Measurements from ENCODE around the gene PAFAH2.

GRCh38 chr1:25912076-25912831 is 85.6 kb downstream of the PAFAH2 start:
- TF ChIP-seq ATF3 (IDR thresholded peaks at IDR 0.05) = no peak
- TF ChIP-seq CTCF (IDR thresholded peaks at IDR 0.05 in 2 of 3, conservative IDR thresholded peaks at IDR 0.05 in 1 of 3; ENCODE audit: borderline replicate concordance in 1 of 3, insufficient read depth in 1 of 3, low read depth in 2 of 3, low read length in 2 of 3) = no peak
- no peak for TF ChIP-seq EZH2 (IDR thresholded peaks at IDR 0.05)
- no peak for TF ChIP-seq SIN3A (IDR thresholded peaks at IDR 0.05; ENCODE audit: low read depth)
- no peak for TF ChIP-seq TCF7L2 (IDR thresholded peaks at IDR 0.05; ENCODE audit: borderline replicate concordance, extremely low read depth, insufficient read depth, insufficient read length)
- TF ChIP-seq EZH2phosphoT487 (IDR thresholded peaks at IDR 0.05; ENCODE audit: borderline replicate concordance) = no peak
- no peak for TF ChIP-seq MAX (IDR thresholded peaks at IDR 0.05)
- no peak for TF ChIP-seq RAD21 (IDR thresholded peaks at IDR 0.05; ENCODE audit: low read depth)
- no peak for TF ChIP-seq REST (IDR thresholded peaks at IDR 0.05; ENCODE audit: low read depth)
- no peak for TF ChIP-seq CEBPB (IDR thresholded peaks at IDR 0.05; ENCODE audit: low read depth)
- no peak for TF ChIP-seq POLR2A (IDR thresholded peaks at IDR 0.05; ENCODE audit: borderline replicate concordance, extremely low read depth, insufficient read depth, insufficient read length)
